BJ (cell line): ENCODE measurements around the gene MRPS18A. TPM values are rescaled to one million over a fixed set of nuclear protein-coding genes. Genes with fewer than 3 reads are reported as not detected.

Experiments
- CTCF ChIA-PET: fragments of 350-600 bp; formaldehyde crosslinking; extraction: SDS; loops from one replicate; lab custom pipeline; 2021; ENCODE audit warnings: antibody characterized with exemption, inconsistent platforms; lab: Yijun Ruan, JAX
- POLR2A ChIA-PET: fragments of 300-600 bp; sonication (Branson Sonifier 250); formaldehyde crosslinking; extraction: SDS; loops from one replicate; lab custom pipeline; 2021; ENCODE audit warnings: antibody characterized with exemption; lab: Charles Lee
- DNase-seq: peaks from one replicate; pipeline ENCODE4 v3.0.0-alpha.2; 2011; ENCODE audit warnings: low read depth
- H3K27me3 ChIP-seq: 2 replicates; pipeline ENCODE4 v1.6.0; 2011; ENCODE audit warnings: low read length; ENCODE audit not compliant: control insufficient read depth, insufficient read depth
- H3K36me3 ChIP-seq: 2 replicates; pipeline ENCODE4 v1.5.1; 2011; ENCODE audit warnings: low read length; ENCODE audit not compliant: control insufficient read depth, insufficient read depth
- H3K4me3 ChIP-seq: 2 replicates; pipeline ENCODE4 v1.5.1; 2011; ENCODE audit warnings: low read depth, mild to moderate bottlenecking, control low read depth, low read length
- CTCF ChIP-seq: IDR thresholded peaks from 2 replicates; pipeline ENCODE4 v1.5.1; 2011; ENCODE audit warnings: low read depth, mild to moderate bottlenecking, control low read depth, inconsistent platforms, low read length, moderate library complexity; ENCODE audit not compliant: insufficient read depth
- polyA minus RNA-seq: library from RNA; depleted of rRNA, polyadenylated mRNA; stranded (reverse); fragments of >200 nt; gene quantifications from 2 replicates; pipeline ENCODE4 v1.2.3, GENCODE V29; 2011; rRNA and poly(A)+ RNA removed
- polyA plus RNA-seq: library from polyadenylated mRNA; depleted of rRNA; stranded (reverse); fragments of >200 nt; gene quantifications from 2 replicates; pipeline ENCODE4 v1.2.3, GENCODE V29; 2011; rRNA removed

MRPS18A gene
- polyA plus RNA-seq: 57.4 and 75.0 TPM in 2 replicates
- 39.8 and 61.7 TPM in 2 replicates for polyA minus RNA-seq

DNA sequence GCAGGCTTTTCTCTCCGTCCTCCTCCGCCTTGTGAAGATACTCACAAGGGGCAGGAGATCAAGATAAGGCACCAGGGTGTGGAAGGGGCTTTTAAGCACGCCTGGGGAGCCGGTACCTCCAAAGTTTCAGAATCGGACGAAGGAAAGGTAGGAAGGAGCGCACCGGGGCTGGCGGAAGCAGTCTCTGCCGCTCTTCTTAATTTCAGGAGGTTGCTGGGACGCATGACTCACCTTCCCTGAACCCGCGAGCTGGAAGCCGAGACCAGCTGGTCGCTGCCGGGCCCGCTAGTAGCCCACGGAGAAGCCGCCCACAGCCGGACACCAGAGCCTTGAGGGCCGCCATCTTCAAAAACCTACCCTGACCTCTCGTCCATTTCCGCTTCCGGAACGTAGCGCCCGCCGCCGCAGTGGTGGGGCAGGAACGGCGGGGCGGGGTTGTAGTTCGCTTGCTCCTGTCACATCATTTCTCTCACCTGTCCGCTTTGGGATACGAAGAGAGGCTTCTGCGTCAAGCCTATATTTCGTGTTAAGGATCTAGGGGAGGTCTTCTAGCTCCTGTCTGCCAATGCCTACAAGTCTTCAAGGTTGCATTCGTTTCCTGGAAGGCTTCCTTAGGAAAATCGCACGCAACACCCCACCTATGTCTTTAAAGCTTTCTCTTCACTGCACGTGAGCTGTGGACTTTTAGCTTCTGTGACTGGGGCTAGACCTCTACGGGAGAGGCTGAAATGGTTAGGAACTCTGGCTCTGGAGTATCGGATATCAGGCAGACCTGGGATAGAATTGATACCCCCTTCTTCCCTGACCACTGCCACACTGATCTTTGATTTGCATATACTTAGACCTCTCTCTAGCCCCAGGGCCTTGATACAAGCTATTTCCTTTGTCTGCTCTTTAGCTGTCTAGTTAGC lies at the start of gene MRPS18A:
Gene MRPS18A (minus strand): TSS at position 355 of the 911 bp plus-strand sequence. CDS start 12 bp downstream, at position 343.
- H3K4me3 ChIP-seq: peak within 1 kb of the TSS; percentile 51
- TF ChIP-seq CTCF: no peak
- H3K36me3 ChIP-seq: no peaks in the 10 kb centered on the region
- ChIA-PET CTCF (interaction anchor here (1.2 to 2.6 kb wide), 3 partner anchors 10 to 27 kb away, joined by 3 to 7 read pairs (median 3); no protein-coding TSS in a partner anchor), POLR2A (no interaction called here)
- no peak for DNase-seq
- H3K27me3 ChIP-seq: no peaks in the 10 kb centered on the region

DNA sequence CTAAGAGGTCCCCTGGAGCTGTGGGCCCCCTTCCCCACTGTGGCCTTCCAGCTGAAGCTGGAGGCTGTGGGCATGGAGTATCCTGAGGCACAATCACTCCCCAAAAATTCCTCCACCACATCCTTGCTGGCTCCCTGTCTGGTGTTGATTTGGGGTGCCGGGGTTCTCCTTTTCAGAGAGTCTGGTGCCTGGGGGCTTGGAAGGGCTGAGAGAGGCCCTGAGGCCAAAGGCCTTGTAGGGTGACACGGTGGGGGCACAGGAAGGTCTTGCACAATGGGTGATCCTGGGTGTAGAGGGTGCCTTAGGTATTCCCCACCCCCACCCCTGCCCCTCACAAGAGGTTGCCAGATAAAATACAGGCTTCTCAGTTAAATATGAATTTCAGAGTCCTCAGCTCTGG lies 49.3 kb upstream of the MRPS18A start:
- CTCF ChIA-PET: interaction anchor here (1.1 to 1.7 kb wide), 2 partner anchors 13 to 342 kb away, joined by 3 to 6 read pairs; no protein-coding TSS in a partner anchor
- no peak overlapping the region for H3K4me3 ChIP-seq
- DNase-seq: no peak
- POLR2A ChIA-PET: no interaction called here
- 0 out of 2 replicates have a peak, but pooled peaks cover 1% of the 10 kb centered on the region for H3K27me3 ChIP-seq
- no peaks in the 10 kb centered on the region for H3K36me3 ChIP-seq
- TF ChIP-seq CTCF: no peak

DNA sequence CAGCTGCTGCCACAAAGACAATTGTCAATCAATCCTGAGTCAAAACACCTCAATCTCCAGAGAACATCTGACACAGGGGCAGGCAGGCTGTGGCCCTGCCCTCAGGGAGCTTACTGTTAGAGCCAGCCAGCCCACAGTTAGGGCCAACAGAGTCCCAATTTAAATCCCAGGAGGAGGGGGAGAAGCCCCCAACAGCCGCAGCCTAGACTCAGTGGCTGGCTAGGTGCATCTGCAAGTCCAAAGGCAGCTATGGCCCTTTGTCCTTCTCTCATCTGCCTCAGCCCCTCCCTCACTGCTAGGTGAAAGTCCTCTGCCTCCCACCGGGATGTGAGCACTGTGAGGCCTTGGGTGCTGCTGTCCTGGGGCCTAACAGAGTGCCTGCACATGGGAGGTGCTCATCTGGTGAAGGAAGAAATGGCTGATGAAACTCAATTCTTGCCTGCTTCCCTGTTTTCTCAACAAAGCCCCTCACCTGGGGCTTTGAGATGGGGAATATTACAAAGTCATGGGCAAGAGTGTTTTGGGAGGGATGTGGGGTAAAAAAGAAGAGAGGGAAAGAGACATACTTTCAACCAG lies 48.7 kb upstream of the MRPS18A start:
- H3K27me3 ChIP-seq: 0 out of 2 replicates have a peak, but pooled peaks cover 1% of the 10 kb centered on the region
- CTCF ChIA-PET: interaction anchor here (1.0 to 2.0 kb wide), 3 partner anchors 13 to 342 kb away, joined by 3 to 6 read pairs (median 4); no protein-coding TSS in a partner anchor
- POLR2A ChIA-PET: no interaction called here
- H3K36me3 ChIP-seq: no peaks in the 10 kb centered on the region
- no peak for TF ChIP-seq CTCF
- no peak overlapping the region for H3K4me3 ChIP-seq
- no peak for DNase-seq

DNA sequence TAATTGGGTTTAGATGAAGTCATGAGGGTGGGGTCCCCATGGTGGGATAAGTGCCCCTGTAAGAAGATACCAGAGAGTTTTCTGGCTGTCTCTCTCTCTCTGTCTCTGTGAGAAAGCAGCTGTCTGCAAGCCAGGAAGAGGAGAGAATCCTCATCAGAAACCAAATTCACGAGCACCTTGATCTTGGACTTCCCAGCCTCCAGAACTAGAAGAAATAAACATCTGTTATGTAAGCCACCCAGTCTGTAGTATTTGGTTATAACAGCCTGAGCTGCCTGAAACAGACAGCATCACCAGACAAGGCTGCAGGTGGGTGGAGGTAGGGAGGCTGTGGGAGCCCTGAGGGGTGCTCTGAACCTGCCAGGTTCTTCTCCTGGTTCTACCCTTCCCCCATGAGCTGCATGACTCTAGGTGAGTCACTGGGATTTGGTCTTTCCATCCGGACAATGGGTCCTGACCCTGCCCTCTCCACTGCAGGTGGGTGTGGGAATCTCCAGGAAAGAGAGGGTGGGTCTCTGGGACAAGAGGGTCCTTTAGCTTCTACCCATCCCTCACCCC lies 48.1 kb upstream of the MRPS18A start:
- ChIA-PET POLR2A (no interaction called here), CTCF (interaction anchor here (1.0 to 2.1 kb wide), 3 partner anchors 12 to 39 kb away, joined by 3 to 6 read pairs (median 4); no protein-coding TSS in a partner anchor)
- no peaks in the 10 kb centered on the region for H3K27me3 ChIP-seq
- no peaks in the 10 kb centered on the region for H3K36me3 ChIP-seq
- no peak for TF ChIP-seq CTCF
- no peak for DNase-seq
- H3K4me3 ChIP-seq: no peak overlapping the region
